ENCODE measurements around the gene ERO1B. TPM values are rescaled to one million over a fixed set of nuclear protein-coding genes. Genes with fewer than 3 reads are reported as not detected.

Gene ERO1B
- polyA plus RNA-seq, 1 donor from 2014 or later, result 2.7 TPM

DNA sequence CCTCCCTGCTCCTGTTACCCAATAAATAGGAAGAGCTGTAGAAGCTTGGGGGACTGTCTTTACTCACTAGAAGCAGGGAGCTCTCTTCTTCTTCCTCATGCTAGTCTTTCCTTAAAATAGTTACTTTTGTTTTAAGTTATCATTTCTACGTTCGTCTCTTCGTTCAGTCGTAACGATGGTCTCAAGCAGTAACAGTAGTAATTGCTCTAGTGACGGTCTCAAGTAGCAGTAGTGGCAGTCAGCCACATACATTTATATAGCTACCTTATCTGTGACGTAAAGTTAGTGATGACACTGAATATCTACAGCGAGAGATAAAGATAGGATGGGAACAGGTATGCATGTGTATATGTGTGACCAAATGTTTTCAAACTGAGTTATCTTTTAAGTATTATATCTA lies 15.4 kb upstream of the ERO1B start:
- H4K20me1 ChIP-seq (ENCODE audit: insufficient read depth), result no peaks in the 10 kb centered on the region
- no peak overlapping the region for H3K4me3 ChIP-seq (ENCODE audit: low read length)
- H3K79me2 ChIP-seq (replicated peaks; ENCODE audit: insufficient read depth, low read length), result no peaks in the 10 kb centered on the region
- H3K27ac ChIP-seq (ENCODE audit: low read length), result no peak overlapping the region
- no peaks in the 10 kb centered on the region for H3K27me3 ChIP-seq (ENCODE audit: insufficient read depth, low read depth, low read length)
- no peak overlapping the region for H2AFZ ChIP-seq (ENCODE audit: low read depth, low read length)
- H3K9me2 ChIP-seq (ENCODE audit: insufficient read depth, low read length), result no peaks in the 10 kb centered on the region
- TF ChIP-seq CTCF (IDR thresholded peaks at IDR 0.05; ENCODE audit: poor library complexity, severe bottlenecking) (no peak), MXI1 (conservative IDR thresholded peaks at IDR 0.05; ENCODE audit: poor library complexity, severe bottlenecking) (no peak), TAF1 (IDR thresholded peaks at IDR 0.05; ENCODE audit: low read depth) (no peak)
- H3K36me3 ChIP-seq (ENCODE audit: insufficient read depth, low read length), result no peaks in the 10 kb centered on the region
- no peak overlapping the region for H3K4me2 ChIP-seq (ENCODE audit: low read length)
- H3K9ac ChIP-seq (ENCODE audit: low read length), result no peak overlapping the region
- H3F3A ChIP-seq (ENCODE audit: insufficient read depth, low read length, poor library complexity, severe bottlenecking), result no peaks in the 10 kb centered on the region
- no peaks in the 10 kb centered on the region for H3K9me3 ChIP-seq (ENCODE audit: low read length)

GRCh38 chr1:236292425-236292824 lies 10.7 kb upstream of the ERO1B start:
- H3K9ac ChIP-seq (ENCODE audit: low read length), result no peak overlapping the region
- no peak overlapping the region for H2AFZ ChIP-seq (ENCODE audit: low read depth, low read length)
- H3K79me2 ChIP-seq (replicated peaks; ENCODE audit: insufficient read depth, low read length), result no peaks in the 10 kb centered on the region
- no peaks in the 10 kb centered on the region for H3K36me3 ChIP-seq (ENCODE audit: insufficient read depth, low read length)
- H3K27ac ChIP-seq (ENCODE audit: low read length), result no peak overlapping the region
- H4K20me1 ChIP-seq (ENCODE audit: insufficient read depth), result no peaks in the 10 kb centered on the region
- no peak overlapping the region for H3K4me3 ChIP-seq (ENCODE audit: low read length)
- H3K4me2 ChIP-seq (ENCODE audit: low read length), result no peak overlapping the region
- H3K27me3 ChIP-seq (ENCODE audit: insufficient read depth, low read depth, low read length), result no peaks in the 10 kb centered on the region
- no peaks in the 10 kb centered on the region for H3K9me3 ChIP-seq (ENCODE audit: low read length)
- H3K9me2 ChIP-seq (ENCODE audit: insufficient read depth, low read length), result no peaks in the 10 kb centered on the region
- TF ChIP-seq TAF1 (IDR thresholded peaks at IDR 0.05; ENCODE audit: low read depth) (no peak), EZH2 (IDR thresholded peaks at IDR 0.05; ENCODE audit: borderline replicate concordance, insufficient read depth, low read length, poor library complexity, severe bottlenecking) (no peak), SMC3 (conservative IDR thresholded peaks at IDR 0.05; ENCODE audit: poor library complexity) (no peak), RAD21 (conservative IDR thresholded peaks at IDR 0.05) (no peak), EP300 (conservative IDR thresholded peaks at IDR 0.05; ENCODE audit: poor library complexity, severe bottlenecking) (no peak), MXI1 (conservative IDR thresholded peaks at IDR 0.05; ENCODE audit: poor library complexity, severe bottlenecking) (no peak), POLR2AphosphoS5 (IDR thresholded peaks at IDR 0.05) (no peak), CTCF (IDR thresholded peaks at IDR 0.05; ENCODE audit: poor library complexity, severe bottlenecking) (no peak)
- TF ChIP-seq, protein P1, sequence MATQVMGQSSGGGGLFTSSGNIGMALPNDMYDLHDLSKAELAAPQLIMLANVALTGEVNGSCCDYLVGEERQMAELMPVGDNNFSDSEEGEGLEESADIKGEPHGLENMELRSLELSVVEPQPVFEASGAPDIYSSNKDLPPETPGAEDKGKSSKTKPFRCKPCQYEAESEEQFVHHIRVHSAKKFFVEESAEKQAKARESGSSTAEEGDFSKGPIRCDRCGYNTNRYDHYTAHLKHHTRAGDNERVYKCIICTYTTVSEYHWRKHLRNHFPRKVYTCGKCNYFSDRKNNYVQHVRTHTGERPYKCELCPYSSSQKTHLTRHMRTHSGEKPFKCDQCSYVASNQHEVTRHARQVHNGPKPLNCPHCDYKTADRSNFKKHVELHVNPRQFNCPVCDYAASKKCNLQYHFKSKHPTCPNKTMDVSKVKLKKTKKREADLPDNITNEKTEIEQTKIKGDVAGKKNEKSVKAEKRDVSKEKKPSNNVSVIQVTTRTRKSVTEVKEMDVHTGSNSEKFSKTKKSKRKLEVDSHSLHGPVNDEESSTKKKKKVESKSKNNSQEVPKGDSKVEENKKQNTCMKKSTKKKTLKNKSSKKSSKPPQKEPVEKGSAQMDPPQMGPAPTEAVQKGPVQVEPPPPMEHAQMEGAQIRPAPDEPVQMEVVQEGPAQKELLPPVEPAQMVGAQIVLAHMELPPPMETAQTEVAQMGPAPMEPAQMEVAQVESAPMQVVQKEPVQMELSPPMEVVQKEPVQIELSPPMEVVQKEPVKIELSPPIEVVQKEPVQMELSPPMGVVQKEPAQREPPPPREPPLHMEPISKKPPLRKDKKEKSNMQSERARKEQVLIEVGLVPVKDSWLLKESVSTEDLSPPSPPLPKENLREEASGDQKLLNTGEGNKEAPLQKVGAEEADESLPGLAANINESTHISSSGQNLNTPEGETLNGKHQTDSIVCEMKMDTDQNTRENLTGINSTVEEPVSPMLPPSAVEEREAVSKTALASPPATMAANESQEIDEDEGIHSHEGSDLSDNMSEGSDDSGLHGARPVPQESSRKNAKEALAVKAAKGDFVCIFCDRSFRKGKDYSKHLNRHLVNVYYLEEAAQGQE (IDR thresholded peaks at IDR 0.05; ENCODE audit: borderline replicate concordance), result no peak
- no peaks in the 10 kb centered on the region for H3F3A ChIP-seq (ENCODE audit: insufficient read depth, low read length, poor library complexity, severe bottlenecking)

Data from neural cell (in vitro differentiated cells).